MG63 (cell line): ENCODE data around the gene ULBP3. TPM values are rescaled to one million over a fixed set of nuclear protein-coding genes. Genes with fewer than 3 reads are reported as not detected.
"Not testable (repeated sequence)": the region's sequence is repeated elsewhere in the genome, so short reads cannot be mapped to it uniquely, and the experiment has no call there.

Experiments used
- DNase-seq: peaks from one replicate; pipeline ENCODE4 v3.0.0-alpha.2; 2020
- H3K27me3 ChIP-seq: fragments of 250-450 bp; sonication (Bioruptor Pico); 2 replicates; pipeline ENCODE4 v1.5.1; 2020; ENCODE audit warnings: mild to moderate bottlenecking, moderate library complexity
- H3K36me3 ChIP-seq: fragments of 250-450 bp; sonication (Bioruptor Pico); 2 replicates; pipeline ENCODE4 v1.5.1; 2020; ENCODE audit warnings: mild to moderate bottlenecking, moderate library complexity
- H3K4me3 ChIP-seq: fragments of 250-450 bp; sonication (Bioruptor Pico); 2 replicates; pipeline ENCODE4 v1.5.1; 2020; ENCODE audit warnings: mild to moderate bottlenecking, moderate library complexity
- H3K9me3 ChIP-seq: fragments of 250-450 bp; sonication (Bioruptor Pico); 2 replicates; pipeline ENCODE4 v1.5.1; 2020; ENCODE audit warnings: mild to moderate bottlenecking, moderate library complexity
- total RNA-seq: library from RNA; depleted of rRNA; stranded (reverse); fragments of >200 nt; shearing (Covaris generic); gene quantifications from 2 replicates; pipeline ENCODE4 v1.2.3, GENCODE V29; 2014; ENCODE audit warnings: low replicate concordance

The ULBP3 gene
- total RNA-seq, 1 experiment from 2014 or later = 15.8 TPM

GRCh38 chr6:150030611-150031010 is 38.3 kb downstream of the ULBP3 start:
- Histone ChIP-seq H3K4me3 (no peak overlapping the region), H3K27me3 (no peaks in the 10 kb centered on the region)

GRCh38 chr6:150029749-150030148 is 39.2 kb downstream of the ULBP3 start:
- Histone ChIP-seq H3K27me3 (no peaks in the 10 kb centered on the region), H3K9me3 (no peaks in the 10 kb centered on the region), H3K4me3 (no peak overlapping the region), H3K36me3 (no peaks in the 10 kb centered on the region)
- DNase-seq = no peak

More at GRCh38 chr6:150030611-150031010, 38.3 kb downstream of the ULBP3 start:
- DNase-seq = no peak
- Histone ChIP-seq H3K9me3 (no peaks in the 10 kb centered on the region), H3K36me3 (no peaks in the 10 kb centered on the region)

GRCh38 chr6:150029276-150029675 is 39.6 kb downstream of the ULBP3 start:
- Histone ChIP-seq H3K27me3 (no peaks in the 10 kb centered on the region), H3K9me3 (no peaks in the 10 kb centered on the region), H3K36me3 (no peaks in the 10 kb centered on the region), H3K4me3 (no peak overlapping the region)
- no peak for DNase-seq

GRCh38 chr6:150028799-150029198 is 40.1 kb downstream of the ULBP3 start:
- Histone ChIP-seq H3K27me3 (no peaks in the 10 kb centered on the region), H3K4me3 (no peak overlapping the region), H3K36me3 (no peaks in the 10 kb centered on the region), H3K9me3 (no peaks in the 10 kb centered on the region)
- DNase-seq = no peak

- Histone ChIP-seq H3K27me3 (no peaks in the 10 kb centered on the region), H3K36me3 (no peaks in the 10 kb centered on the region), H3K9me3 (no peaks in the 10 kb centered on the region), H3K4me3 (no peak overlapping the region)
- no peak for DNase-seq
Measured at GRCh38 chr6:150027806-150028565, 40.9 kb downstream of the ULBP3 start.

- no peak overlapping the region for H3K4me3 ChIP-seq
- no peaks in the 10 kb centered on the region for H3K9me3 ChIP-seq
- H3K36me3 ChIP-seq = no peaks in the 10 kb centered on the region
- H3K27me3 ChIP-seq = no peaks in the 10 kb centered on the region
- no peak for DNase-seq
Measured at GRCh38 chr6:150026976-150027805, 41.7 kb downstream of the ULBP3 start.

- DNase-seq = peak; percentile 70
- Histone ChIP-seq H3K4me3 (peak within 1 kb of the TSS; percentile 39), H3K27me3 (no peaks in the 10 kb centered on the region), H3K9me3 (no peaks in the 10 kb centered on the region), H3K36me3 (no peaks in the 10 kb centered on the region)
Measured at GRCh38 chr6:150025201-150025917, 43.6 kb downstream of the ULBP3 start, which contains the start of gene RAET1L. RAET1L (minus strand) TSS chr6:150025532; CDS start chr6:150025471, 61 bp downstream.

GRCh38 chr6:150024646-150025155 is 44.2 kb downstream of the ULBP3 start:
- no peak for DNase-seq
- no peaks in the 10 kb centered on the region for H3K9me3 ChIP-seq
- no peaks in the 10 kb centered on the region for H3K27me3 ChIP-seq
- no peak overlapping the region for H3K4me3 ChIP-seq
- no peaks in the 10 kb centered on the region for H3K36me3 ChIP-seq

- not testable (repeated sequence) for H3K9me3 ChIP-seq, H3K4me3 ChIP-seq, H3K36me3 ChIP-seq, H3K27me3 ChIP-seq, DNase-seq
Measured at GRCh38 chr6:150024021-150024420, 44.9 kb downstream of the ULBP3 start.

- not testable (repeated sequence) for H3K27me3 ChIP-seq, H3K9me3 ChIP-seq, H3K4me3 ChIP-seq, DNase-seq, H3K36me3 ChIP-seq
Measured at GRCh38 chr6:150021870-150022269, 47.1 kb downstream of the ULBP3 start.

- DNase-seq = no peak
- no peak overlapping the region for H3K4me3 ChIP-seq
- peaks cover 4% of the 10 kb centered on the region; the same call in 1 of the 2 replicates for H3K27me3 ChIP-seq
- H3K9me3 ChIP-seq = no peaks in the 10 kb centered on the region
- no peaks in the 10 kb centered on the region for H3K36me3 ChIP-seq
Measured at GRCh38 chr6:150018846-150019580, 49.9 kb downstream of the ULBP3 start.

GRCh38 chr6:150017186-150017521 is 51.8 kb downstream of the ULBP3 start:
- not testable (repeated sequence) for H3K36me3 ChIP-seq, DNase-seq, H3K9me3 ChIP-seq, H3K27me3 ChIP-seq, H3K4me3 ChIP-seq

- H3K9me3 ChIP-seq = no peaks in the 10 kb centered on the region
- H3K36me3 ChIP-seq = no peaks in the 10 kb centered on the region
- peak; percentile 76 for DNase-seq
- peaks cover 4% of the 10 kb centered on the region for H3K27me3 ChIP-seq
- H3K4me3 ChIP-seq = no peak overlapping the region
Measured at GRCh38 chr6:150016324-150017185, 52.4 kb downstream of the ULBP3 start.

- H3K27me3 ChIP-seq, H3K4me3 ChIP-seq, DNase-seq, H3K36me3 ChIP-seq, H3K9me3 ChIP-seq: not testable (repeated sequence)
Measured at GRCh38 chr6:150015281-150016001, 53.5 kb downstream of the ULBP3 start.
